Inflammatory macrophage (primary cell): ENCODE results near the gene SEMA3B.

Source experiments
- DNase-seq, 2 donors: peaks; one replicate each; pipeline ENCODE4 v3.0.0-alpha.2; 2020 to 2022

The SEMA3B gene

GRCh38 chr3:50317300-50317699 lies 48.4 kb downstream of the SEMA3B start:
- DNase-seq, result no peak

GRCh38 chr3:50318163-50318562 lies 49.2 kb downstream of the SEMA3B start:
- no peak for DNase-seq

GRCh38 chr3:50318615-50319014 lies 49.7 kb downstream of the SEMA3B start:
- DNase-seq, result peak; percentile 31 to 36

- DNase-seq, result no peak
These were observed 50.4 kb downstream of the SEMA3B start for GRCh38 chr3:50319181-50319893.

GRCh38 chr3:50319894-50320625 lies 51.1 kb downstream of the SEMA3B start:
- DNase-seq, result no peak

GRCh38 chr3:50320853-50321335 lies 51.9 kb downstream of the SEMA3B start:
- peak; percentile 60 to 78 for DNase-seq

- peak; percentile 81 to 91 for DNase-seq
These were observed 52.6 kb downstream of the SEMA3B start for GRCh38 chr3:50321336-50322114.

- no peak for DNase-seq
These were observed 53.1 kb downstream of the SEMA3B start for GRCh38 chr3:50322115-50322385.

GRCh38 chr3:50322386-50323091 lies 53.6 kb downstream of the SEMA3B start, which contains the start of gene HYAL2:
TSS of gene HYAL2 (minus strand) at chr3:50322745. CDS start at chr3:50320489, 2,256 bp downstream.
- DNase-seq, result no peak

GRCh38 chr3:50323092-50323600 lies 54.2 kb downstream of the SEMA3B start:
- peak; percentile 44 to 59 for DNase-seq

- peak in 1 of 2 donors; percentile 21 for DNase-seq
These were observed 54.8 kb downstream of the SEMA3B start for GRCh38 chr3:50323614-50324199.

- DNase-seq, result peak; percentile 60 to 63
These were observed 55.6 kb downstream of the SEMA3B start for GRCh38 chr3:50324351-50325112.

- no peak for DNase-seq
These were observed 56.1 kb downstream of the SEMA3B start for GRCh38 chr3:50325113-50325480.

- DNase-seq, result no peak
These were observed 56.7 kb downstream of the SEMA3B start for GRCh38 chr3:50325497-50326181.

- no peak for DNase-seq
These were observed 57.2 kb downstream of the SEMA3B start for GRCh38 chr3:50326182-50326541.

- no peak for DNase-seq
These were observed 58.2 kb downstream of the SEMA3B start for GRCh38 chr3:50327129-50327528.
